ENCODE measurements around the gene CST11.
A peak's percentile ranks its signal among the peaks of the same experiment; 100 is the strongest.
"Not testable (repeated sequence)": the region's sequence is repeated elsewhere in the genome, so short reads cannot be mapped to it uniquely, and the experiment has no call there.

CST11 gene, protein sequence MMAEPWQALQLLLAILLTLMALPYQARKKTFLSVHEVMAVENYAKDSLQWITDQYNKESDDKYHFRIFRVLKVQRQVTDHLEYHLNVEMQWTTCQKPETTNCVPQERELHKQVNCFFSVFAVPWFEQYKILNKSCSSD

DNA sequence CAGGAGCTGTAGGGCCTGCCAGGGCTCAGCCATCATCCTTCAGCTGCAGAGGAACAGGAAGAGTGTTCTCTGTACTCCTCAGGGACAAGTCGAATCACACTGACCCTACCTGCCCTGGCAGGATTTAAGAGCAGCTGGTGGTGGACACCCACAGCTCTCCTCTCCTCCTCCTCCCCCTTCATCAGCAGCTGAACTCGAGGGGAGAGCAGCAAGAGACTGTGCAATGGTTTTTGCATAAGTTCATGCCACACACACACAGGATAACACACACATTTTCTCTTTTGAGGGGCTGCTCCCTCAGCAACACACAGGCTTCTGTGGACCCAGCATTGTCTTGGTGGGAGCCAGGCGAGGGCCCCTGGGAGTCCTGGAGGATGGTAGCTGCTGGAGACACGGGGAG lies at the start of gene CST11:
CST11 (minus strand) TSS at position 101 of the 400 bp plus-strand sequence; CDS start at position 36, 65 bp downstream.
- ATAC-seq = no peak
- no peaks in the 10 kb centered on the region for H3K36me3 Mint-ChIP-seq
- no peak within 1 kb of the TSS for H3K27ac Mint-ChIP-seq
- DNase-seq (ENCODE audit: low spot score in 2 of 2) = no peak
- peaks cover 28% of the 10 kb centered on the region for H3K4me1 Mint-ChIP-seq
- no peaks in the 10 kb centered on the region for H3K9me3 Mint-ChIP-seq
- no peak within 1 kb of the TSS for H3K4me3 Mint-ChIP-seq

DNA sequence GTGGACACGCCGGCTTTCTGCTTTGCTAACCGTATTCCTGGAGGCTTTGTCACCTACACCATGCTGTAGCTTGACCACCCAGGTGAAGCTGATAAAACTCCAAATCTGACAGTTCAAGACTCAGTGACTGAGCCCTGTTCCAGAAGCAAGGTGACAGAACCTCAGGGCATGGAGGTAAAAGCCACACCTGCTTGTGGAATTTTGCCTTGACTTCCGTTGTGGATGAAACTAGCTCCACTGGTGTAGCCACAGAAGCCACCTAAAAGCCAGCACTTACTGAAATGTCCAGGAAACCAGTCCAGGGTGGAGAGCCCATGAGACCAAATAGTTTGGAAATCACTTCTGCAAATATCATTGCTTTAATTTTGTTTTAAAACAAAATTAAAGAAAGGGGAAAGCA lies 49.2 kb upstream of the CST11 start:
- H3K4me3 Mint-ChIP-seq = no peak overlapping the region
- H3K9me3 Mint-ChIP-seq = peaks cover 4% of the 10 kb centered on the region
- H3K4me1 Mint-ChIP-seq = peaks cover 17% of the 10 kb centered on the region
- no peak overlapping the region for H3K27ac Mint-ChIP-seq
- DNase-seq (ENCODE audit: low spot score in 2 of 2) (no peak), ATAC-seq (no peak)
- no peaks in the 10 kb centered on the region for H3K36me3 Mint-ChIP-seq

DNA sequence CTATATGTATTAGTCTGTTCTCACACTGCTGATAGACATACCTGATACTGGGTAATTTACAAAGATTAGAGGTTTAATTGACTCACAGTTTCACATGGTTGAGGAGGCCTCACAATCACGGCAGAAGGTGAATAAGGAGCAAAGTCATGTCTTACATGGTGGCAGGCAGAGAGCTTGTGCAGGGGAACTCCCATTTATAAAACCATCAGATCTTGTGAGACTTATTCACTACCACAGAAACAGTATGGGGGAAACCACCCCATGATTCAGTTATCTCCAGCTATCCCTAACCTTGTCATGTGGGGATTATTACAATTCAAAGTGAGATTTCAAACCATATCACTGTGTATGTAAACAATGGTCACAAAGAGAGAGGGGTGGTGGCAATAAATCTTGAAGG lies 44.9 kb upstream of the CST11 start:
- Mint-ChIP-seq H3K4me3 (no peak overlapping the region), H3K4me1 (peaks cover 19% of the 10 kb centered on the region), H3K27ac (no peak overlapping the region), H3K36me3 (no peaks in the 10 kb centered on the region), H3K9me3 (peaks cover 10% of the 10 kb centered on the region)
- ATAC-seq = peak; percentile 96
- no peak for DNase-seq (ENCODE audit: low spot score in 2 of 2)

DNA sequence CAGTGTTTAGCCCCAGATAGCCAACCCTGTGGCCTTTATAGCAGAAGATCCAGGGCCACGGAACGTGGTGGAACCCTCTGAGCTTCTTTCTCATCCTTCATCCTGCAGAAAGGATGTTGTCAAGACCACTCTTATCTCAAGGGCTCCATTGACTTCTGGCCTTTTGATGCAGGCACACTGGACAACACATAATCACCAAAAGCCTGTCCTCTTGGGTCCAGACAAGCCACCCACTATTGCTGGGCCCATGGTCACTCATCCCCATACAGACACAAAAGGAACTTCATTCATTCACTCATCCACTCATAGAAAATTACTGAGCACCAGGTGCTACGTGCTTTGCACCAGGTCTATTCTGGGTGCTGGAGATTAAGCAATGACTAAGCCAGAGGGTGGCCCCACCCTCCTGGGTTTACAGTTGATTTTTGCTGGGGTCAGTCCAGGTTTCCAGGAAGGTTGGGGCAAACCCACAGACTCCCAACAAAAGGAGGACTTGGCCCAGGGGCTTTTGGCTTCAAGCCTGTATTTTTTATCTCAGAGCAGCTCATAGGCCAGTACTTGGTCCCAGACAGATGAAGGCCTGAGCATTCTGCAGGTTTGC lies 40.6 kb upstream of the CST11 start:
- Mint-ChIP-seq H3K9me3 (peaks cover 10% of the 10 kb centered on the region), H3K36me3 (no peaks in the 10 kb centered on the region), H3K27ac (no peak overlapping the region), H3K4me3 (no peak overlapping the region), H3K4me1 (peaks cover 19% of the 10 kb centered on the region)
- ATAC-seq (no peak), DNase-seq (ENCODE audit: low spot score in 2 of 2) (no peak)

DNA sequence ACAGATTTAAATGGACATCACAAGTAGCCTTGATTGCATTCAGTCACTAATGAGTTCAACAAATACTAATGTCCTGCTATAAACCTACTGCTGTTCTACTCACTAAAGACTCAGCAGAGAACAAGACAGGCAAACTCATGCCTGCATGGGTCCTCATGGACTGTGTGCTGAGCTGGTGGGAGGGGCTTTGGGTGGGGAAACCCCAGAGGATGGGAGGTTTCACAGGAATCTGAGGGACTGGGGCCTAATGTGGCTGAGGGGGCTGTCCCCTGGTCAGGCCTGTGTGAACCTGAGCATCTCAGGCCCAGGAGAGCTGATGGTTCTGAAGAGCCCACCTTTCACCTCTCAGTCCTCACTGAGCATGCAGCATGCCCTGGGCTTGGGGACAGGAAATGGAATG lies 39.6 kb upstream of the CST11 start:
- H3K27ac Mint-ChIP-seq = no peak overlapping the region
- no peak overlapping the region for H3K4me3 Mint-ChIP-seq
- DNase-seq (ENCODE audit: low spot score in 2 of 2) (no peak), ATAC-seq (peak; percentile 65)
- peaks cover 6% of the 10 kb centered on the region for H3K9me3 Mint-ChIP-seq
- H3K36me3 Mint-ChIP-seq = no peaks in the 10 kb centered on the region
- peaks cover 11% of the 10 kb centered on the region for H3K4me1 Mint-ChIP-seq

DNA sequence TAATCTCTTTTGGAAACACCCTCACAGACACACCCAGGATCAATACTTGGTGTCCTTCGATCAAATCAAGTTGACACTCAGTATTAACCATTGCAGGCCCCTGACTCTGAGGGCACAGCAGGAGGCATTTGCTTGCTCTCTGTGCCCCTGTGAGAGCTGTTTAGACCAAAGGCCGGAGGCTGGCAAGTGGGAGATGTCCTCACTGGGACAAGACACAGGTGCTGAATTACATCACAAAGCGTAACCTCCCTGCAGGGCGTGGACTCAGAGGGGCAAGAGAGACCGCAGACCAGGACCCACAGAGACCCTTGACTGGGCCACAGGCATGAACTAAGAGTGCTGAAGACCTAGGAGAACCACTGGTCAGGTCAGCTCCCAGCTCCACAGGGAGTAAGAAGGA lies 38.1 kb upstream of the CST11 start, which contains the start of gene CST8:
CST8 (plus strand) TSS at position 301 of the 400 bp plus-strand sequence. CDS start 551 bp downstream, outside the sequence.
- peaks cover 5% of the 10 kb centered on the region for H3K4me1 Mint-ChIP-seq
- no peak for DNase-seq (ENCODE audit: low spot score in 2 of 2)
- H3K27ac Mint-ChIP-seq = peak within 1 kb of the TSS; percentile 81
- H3K4me3 Mint-ChIP-seq = no peak within 1 kb of the TSS
- H3K9me3 Mint-ChIP-seq = no peaks in the 10 kb centered on the region
- ATAC-seq = no peak
- H3K36me3 Mint-ChIP-seq = no peaks in the 10 kb centered on the region

DNA sequence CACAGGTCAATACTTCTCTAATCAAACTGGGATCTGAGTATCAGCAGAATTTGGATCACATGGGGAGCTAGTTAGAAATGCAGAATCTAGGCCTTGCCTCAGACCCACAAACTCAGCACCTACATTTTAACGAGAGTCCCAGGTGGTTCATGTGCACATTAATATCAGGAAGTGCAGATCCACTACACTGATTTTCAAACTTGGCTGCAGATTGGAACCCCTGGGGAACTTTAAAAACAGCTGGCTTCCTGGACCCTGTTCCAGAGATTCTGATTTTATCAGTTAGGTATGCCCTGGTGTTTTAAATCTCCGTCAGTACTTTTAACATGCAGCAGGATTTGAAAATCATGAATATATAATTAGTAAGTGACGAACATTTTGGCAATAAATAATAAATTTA lies 36.3 kb upstream of the CST11 start:
- Mint-ChIP-seq H3K9me3 (no peaks in the 10 kb centered on the region), H3K4me3 (no peak overlapping the region), H3K4me1 (peaks cover 5% of the 10 kb centered on the region), H3K27ac (no peak overlapping the region), H3K36me3 (no peaks in the 10 kb centered on the region)
- DNase-seq (ENCODE audit: low spot score in 2 of 2) (no peak), ATAC-seq (no peak)

DNA sequence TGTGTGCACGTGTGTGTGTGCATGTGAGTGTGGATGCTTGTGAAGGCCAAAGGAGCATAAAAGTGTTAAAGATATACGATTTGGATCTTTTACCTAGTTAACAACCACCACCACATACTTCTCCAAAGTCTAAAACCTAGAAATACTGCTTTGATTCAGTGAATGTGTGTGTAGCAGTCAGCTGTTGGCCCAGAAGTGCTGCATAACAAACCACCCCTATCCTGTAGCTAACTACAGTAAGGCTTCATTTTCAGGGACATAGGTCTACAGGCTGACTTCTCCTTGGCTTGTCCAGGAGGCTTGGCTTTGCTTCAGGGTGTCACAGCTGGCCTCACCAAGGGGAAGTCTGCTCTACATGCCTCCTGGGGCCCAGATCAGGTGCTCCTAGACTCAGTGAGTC lies 35.8 kb upstream of the CST11 start:
- H3K4me1 Mint-ChIP-seq = peaks cover 5% of the 10 kb centered on the region
- no peaks in the 10 kb centered on the region for H3K36me3 Mint-ChIP-seq
- no peak overlapping the region for H3K4me3 Mint-ChIP-seq
- no peaks in the 10 kb centered on the region for H3K9me3 Mint-ChIP-seq
- DNase-seq (ENCODE audit: low spot score in 2 of 2) = no peak
- ATAC-seq = no peak
- no peak overlapping the region for H3K27ac Mint-ChIP-seq

DNA sequence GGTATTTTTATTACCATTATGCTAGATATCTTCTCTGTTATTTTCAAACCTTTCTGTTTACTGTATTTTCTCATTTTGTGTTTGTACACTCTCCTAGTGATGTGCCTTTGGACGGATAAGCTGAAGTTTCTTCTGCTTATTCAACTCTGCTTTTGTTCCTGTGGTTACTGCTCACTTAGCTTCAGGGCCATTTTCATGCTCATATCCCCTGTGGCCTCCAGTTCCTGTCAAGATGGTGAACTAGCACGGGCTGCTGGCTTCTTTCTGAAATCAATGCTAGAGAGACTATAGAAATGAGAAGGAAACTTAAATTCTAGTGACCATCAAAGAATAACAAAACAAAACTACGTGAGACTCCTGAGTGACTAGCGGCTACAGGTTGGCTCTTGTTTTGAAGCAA lies 31.4 kb upstream of the CST11 start:
- Mint-ChIP-seq H3K36me3 (no peaks in the 10 kb centered on the region), H3K4me3 (no peak overlapping the region), H3K4me1 (no peaks in the 10 kb centered on the region), H3K27ac (no peak overlapping the region), H3K9me3 (no peaks in the 10 kb centered on the region)
- ATAC-seq = no peak
- DNase-seq (ENCODE audit: low spot score in 2 of 2) = no peak

DNA sequence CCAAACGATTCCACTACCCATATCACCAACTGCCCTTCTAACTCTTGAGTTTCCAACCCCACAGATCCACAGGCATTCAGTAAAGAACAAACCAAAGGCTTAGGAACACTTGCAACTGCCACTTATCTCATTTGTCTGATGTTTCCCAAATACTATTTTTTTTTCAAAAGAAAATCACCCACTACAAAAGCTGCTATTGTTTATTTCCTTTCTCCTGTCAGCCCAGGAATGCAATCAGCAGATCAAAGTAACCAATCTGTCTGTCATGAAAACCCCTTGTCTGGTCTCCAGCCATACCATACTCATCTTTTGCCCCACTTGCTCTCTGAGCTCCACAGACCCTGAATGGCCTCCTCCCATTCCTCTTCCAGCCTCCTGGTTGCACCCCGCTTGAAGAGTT lies 29.5 kb upstream of the CST11 start:
- H3K27ac Mint-ChIP-seq = no peak overlapping the region
- no peak for ATAC-seq
- H3K4me1 Mint-ChIP-seq = no peaks in the 10 kb centered on the region
- H3K36me3 Mint-ChIP-seq = no peaks in the 10 kb centered on the region
- no peaks in the 10 kb centered on the region for H3K9me3 Mint-ChIP-seq
- no peak for DNase-seq (ENCODE audit: low spot score in 2 of 2)
- no peak overlapping the region for H3K4me3 Mint-ChIP-seq

DNA sequence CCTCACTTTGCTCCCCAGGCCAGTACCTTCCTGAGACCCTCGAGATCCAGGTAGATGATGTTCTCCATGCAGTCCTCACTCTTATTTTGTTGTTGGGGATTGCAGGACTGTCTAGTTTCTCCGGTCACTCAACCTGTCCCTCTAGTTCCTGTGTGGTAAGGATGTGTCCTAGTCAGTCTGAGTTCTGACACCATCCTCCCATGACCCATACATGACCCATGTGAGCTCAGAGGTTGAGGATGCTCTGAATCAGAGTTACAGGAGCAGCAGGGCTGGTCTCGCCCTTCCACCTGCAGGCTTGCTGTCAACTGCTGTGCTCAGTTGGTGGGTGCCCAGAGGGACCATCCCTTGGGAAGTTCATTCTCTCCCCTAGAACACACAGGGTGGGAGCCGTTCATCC lies 26.4 kb upstream of the CST11 start:
- Mint-ChIP-seq H3K36me3 (no peaks in the 10 kb centered on the region), H3K27ac (no peak overlapping the region), H3K4me1 (no peaks in the 10 kb centered on the region), H3K4me3 (no peak overlapping the region), H3K9me3 (no peaks in the 10 kb centered on the region)
- DNase-seq (ENCODE audit: low spot score in 2 of 2) = no peak
- ATAC-seq = peak; percentile 62

DNA sequence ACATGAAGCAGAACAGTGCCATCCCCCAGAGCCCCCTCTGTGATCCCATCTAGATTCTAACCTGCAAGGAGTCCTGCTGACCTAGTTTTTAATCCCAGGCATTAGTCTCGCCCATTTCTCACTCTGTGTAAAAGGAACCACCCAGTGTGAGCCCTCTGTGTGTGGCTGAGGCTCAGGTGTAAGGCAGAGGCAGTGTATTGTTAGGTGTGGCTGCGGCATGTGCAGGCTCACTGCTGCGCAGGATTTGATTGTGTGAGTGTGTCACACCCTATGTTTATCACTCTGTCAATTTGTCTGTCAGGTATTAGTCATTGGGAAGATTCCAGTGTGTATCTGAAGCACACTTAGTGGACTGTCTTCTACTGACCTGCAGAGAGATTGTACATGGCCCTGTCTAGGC lies 24.5 kb upstream of the CST11 start:
- Mint-ChIP-seq H3K4me1 (no peaks in the 10 kb centered on the region), H3K4me3 (no peak overlapping the region), H3K36me3 (no peaks in the 10 kb centered on the region), H3K27ac (no peak overlapping the region), H3K9me3 (no peaks in the 10 kb centered on the region)
- no peak for ATAC-seq
- DNase-seq (ENCODE audit: low spot score in 2 of 2) = no peak

DNA sequence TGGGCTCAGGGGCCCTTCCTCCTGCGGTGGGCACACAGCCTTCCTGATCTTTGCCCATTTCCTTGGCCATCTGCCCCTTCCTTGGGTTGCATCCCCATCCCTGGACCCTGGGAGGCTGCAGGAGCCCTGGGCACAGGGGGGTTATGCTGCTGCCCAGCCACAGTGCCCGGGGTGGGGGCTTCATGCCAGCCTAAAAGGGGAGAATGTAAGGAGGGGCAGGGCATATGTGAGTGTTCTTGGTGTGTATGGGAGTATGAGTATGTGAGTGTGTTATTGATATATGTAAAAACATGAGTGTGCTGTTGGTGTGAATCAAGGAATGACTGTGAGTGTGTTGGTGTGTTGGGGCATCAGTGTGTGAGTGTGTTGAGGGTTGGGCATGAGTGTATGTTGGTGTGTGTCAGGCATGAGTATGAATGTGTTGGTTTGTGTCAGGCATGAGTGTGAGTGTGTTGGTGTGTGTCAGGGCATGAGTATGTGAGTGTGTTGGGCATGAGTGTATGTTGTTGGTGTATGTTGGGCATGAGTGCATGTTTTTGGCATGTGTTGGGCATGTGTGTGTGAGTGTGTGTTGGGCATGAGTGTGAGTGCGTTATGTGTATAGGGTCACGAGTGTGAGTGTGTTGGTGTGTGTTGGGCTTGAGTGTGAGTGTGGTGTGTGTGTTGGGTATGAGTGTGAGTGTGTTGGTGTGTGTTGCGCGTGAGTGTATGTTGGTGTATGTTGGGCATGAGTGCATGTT lies 23.5 kb upstream of the CST11 start:
- Mint-ChIP-seq H3K36me3 (no peaks in the 10 kb centered on the region), H3K9me3 (no peaks in the 10 kb centered on the region), H3K27ac (no peak overlapping the region), H3K4me3 (no peak overlapping the region), H3K4me1 (no peaks in the 10 kb centered on the region)
- ATAC-seq (no peak), DNase-seq (ENCODE audit: low spot score in 2 of 2) (no peak)

DNA sequence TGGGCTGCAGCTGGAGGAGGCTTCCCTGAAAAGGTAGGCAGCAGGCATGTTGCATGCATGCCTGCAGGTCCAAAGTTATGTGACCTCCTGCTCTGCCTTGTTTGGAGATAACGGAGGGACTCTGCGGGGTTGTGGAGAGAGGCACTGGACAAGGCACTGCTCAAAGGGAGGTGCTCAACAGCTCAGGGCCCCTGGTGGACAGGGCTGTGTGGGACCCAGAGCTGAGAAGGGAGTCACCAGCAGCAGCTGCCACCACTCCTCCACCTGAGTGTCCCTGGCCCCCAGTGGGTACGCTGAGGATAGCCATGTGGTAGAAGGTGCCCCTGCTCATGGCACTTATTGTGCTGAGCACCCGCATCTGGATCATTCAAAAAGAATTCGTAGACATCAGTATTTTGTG lies 22.7 kb upstream of the CST11 start:
- ATAC-seq (no peak), DNase-seq (ENCODE audit: low spot score in 2 of 2) (no peak)
- no peaks in the 10 kb centered on the region for H3K36me3 Mint-ChIP-seq
- H3K4me1 Mint-ChIP-seq = no peaks in the 10 kb centered on the region
- no peaks in the 10 kb centered on the region for H3K9me3 Mint-ChIP-seq
- H3K4me3 Mint-ChIP-seq = no peak overlapping the region
- H3K27ac Mint-ChIP-seq = no peak overlapping the region

DNA sequence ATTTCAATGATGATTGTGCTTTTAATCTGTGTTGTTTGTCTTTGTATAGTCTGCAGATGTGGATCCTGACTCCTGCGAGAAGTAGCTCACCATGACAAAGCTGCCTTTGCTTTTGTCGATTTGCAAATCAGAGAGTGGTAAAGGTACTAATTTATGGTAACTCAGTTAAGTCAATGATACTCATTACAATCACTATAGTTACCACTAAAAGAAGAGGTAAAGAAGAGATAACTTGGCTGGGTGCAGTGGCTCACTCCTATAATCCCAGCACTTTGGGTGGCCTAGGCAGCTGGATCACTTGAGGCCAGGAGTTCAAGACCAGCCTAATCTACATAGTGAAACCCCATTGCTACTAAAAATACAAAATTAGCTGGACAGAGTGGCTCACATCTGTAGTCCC lies 20.6 kb upstream of the CST11 start:
- not testable (repeated sequence) for DNase-seq (ENCODE audit: low spot score in 2 of 2); H3K9me3 Mint-ChIP-seq; H3K36me3 Mint-ChIP-seq; H3K27ac Mint-ChIP-seq; H3K4me1 Mint-ChIP-seq; ATAC-seq; H3K4me3 Mint-ChIP-seq

DNA sequence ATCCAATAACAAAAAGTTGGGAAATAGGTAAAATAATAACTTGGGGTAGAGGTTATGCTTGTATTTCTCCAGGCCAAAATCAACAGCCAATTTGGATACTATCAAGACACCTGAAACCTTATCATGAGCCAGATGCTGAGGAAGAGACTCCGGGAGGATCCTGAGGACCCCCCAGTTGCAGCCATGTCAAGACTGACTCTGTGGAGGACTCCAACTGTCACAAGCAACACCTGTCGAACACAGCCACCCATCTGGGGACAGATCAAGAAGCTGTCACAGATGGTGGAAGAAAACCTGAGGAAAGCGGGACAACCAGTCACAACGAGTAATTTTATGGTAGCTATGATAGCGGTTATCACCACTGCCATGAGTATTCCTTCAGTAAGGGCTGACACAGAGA lies 19.6 kb upstream of the CST11 start:
- H3K4me1 Mint-ChIP-seq; H3K27ac Mint-ChIP-seq; ATAC-seq; H3K9me3 Mint-ChIP-seq; H3K36me3 Mint-ChIP-seq; DNase-seq (ENCODE audit: low spot score in 2 of 2); H3K4me3 Mint-ChIP-seq: not testable (repeated sequence)

Data from stimulated activated effector memory CD8-positive, alpha-beta T cell treated with anti-CD3 and anti-CD28 coated beads, Interleukin-12 subunit alpha, Interleukin-12 subunit beta, amount 100 ng/mL, for 72 hours (primary cell).